GM21381 (cell line): ENCODE results near the gene LRCOL1.

Source experiments
- ATAC-seq: cut with Tn5 transposase; IDR thresholded peaks from one replicate; pipeline ENCODE4 v1.9.1; 2021; ENCODE audit warnings: mild to moderate bottlenecking, moderate library complexity; ENCODE audit not compliant: unreplicated experiment

LRCOL1 gene

DNA sequence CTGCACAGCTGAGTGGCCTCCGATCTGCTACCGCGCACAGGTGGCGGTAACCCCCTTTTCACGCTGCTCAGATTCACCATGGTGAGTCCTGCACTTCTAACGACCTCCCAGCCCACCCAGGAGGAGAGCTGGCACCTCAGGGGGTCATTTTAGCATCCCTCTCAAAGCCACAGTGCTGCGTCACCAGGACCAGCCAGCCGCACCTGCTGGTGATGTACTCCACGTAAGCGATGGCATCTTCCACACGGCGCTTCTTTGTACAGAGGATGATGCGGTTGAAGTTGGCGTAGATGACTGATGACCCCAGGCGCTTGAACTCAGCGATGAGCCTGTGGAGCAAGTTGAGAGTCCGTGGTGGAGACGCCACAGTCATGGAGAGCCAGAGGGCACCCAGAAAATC lies 27.4 kb upstream of the LRCOL1 start:
- ATAC-seq: no peak

DNA sequence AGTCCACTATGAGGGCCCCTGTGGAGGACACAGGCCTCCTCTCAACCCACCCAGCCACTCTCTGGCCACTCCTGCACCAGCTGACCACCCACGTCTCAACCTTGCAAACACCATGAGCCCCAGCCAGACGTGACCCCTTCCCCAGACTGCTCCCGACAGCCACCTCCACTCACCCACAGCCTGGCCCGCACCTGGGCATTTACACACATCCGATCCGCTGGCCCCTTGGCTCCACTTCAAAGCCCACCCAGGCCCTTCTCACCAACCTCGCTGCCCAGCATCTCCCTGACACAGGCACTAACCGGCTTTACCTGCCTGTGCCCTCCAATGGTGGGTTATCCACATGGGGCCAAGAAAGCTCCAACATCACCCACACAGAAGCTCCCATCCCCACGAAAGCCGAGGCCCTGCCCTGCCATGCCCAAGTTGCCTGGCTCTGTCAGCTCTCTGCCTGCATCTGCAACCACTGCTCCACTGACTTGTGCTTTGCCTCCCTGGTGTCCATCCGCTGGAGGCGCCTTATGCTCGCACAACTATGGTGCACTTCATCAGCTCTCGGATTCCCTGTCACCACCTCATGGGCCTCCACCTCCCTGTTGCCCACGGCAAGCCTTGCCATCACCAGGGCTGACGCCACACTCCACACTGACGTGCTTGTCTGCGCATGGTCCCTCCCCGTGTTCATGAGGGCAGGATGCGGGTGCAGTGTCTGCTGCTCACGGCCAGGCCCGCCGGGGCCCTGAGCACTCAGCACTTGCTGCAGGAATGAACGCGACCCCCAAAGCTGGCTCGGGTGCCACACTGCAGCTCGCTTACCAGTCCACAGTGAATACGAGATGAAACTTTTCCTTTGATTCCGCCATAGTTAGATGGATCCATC lies 24.9 kb upstream of the LRCOL1 start:
- no peak for ATAC-seq

DNA sequence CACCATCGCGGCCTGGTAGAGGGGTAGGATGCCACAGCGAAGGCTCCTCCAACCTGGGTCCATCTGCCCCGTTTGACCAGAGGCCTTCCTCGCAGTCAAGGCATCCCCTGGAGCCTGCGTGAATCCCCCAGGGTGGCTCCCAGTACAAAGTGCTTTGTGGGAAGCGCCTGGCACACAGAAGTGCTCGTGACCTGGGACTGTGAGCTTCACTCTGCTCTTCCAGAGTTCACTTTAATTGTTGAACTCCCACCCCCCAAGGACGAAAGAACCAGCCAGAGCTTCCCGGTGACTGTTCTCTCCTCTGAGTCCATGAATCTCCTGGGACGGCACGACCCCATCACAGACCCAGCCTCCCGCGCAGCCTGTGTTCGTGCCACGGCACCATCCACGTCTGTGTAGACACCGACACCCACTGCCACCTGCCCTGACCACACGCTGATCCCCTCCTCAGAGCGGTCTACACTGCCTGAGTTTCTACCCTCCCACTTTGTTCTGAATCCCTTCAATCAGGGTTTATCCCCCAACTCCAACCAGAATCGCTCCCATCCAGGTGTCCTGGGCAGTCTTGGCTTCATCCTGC lies 24.1 kb upstream of the LRCOL1 start:
- ATAC-seq: no peak

DNA sequence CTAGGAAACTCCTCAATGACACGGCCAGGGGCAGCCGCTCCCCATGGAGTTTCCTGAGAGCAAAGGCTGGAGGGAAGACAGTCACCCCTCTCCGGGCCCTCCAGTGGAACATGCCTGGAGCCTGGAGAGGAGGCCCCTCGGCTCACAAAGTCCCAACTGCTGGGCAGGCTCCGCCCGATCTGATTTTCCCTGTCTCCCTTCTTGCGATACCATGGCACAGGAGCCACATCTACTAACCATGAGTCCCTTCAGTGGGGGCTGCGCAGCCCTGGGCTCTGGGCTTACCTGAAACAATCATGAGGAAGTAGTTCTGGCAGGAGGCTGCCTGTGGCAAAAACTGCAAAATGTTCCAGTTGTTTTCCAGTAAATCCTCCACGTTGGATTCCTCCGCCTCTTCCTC lies 23.5 kb upstream of the LRCOL1 start:
- ATAC-seq: no peak

DNA sequence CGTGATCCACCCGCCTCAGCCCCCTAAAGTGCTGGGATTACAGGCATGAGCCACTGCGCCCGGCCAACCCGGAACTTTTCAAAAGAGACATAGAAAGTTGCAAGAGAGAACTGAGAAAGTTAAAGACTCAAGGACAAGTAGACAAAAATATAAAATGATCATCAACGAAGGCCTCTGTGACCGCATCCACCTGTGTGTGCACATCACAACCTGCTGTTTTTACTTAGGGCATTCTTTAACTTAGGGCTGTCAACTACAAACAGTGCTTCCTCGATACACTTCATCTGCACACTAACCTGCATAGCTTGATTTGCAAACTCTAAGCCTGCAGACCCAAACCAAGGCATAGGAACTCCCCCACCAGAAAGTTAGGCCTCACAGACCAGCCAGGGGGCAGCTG lies 23.0 kb upstream of the LRCOL1 start:
- ATAC-seq: no peak

DNA sequence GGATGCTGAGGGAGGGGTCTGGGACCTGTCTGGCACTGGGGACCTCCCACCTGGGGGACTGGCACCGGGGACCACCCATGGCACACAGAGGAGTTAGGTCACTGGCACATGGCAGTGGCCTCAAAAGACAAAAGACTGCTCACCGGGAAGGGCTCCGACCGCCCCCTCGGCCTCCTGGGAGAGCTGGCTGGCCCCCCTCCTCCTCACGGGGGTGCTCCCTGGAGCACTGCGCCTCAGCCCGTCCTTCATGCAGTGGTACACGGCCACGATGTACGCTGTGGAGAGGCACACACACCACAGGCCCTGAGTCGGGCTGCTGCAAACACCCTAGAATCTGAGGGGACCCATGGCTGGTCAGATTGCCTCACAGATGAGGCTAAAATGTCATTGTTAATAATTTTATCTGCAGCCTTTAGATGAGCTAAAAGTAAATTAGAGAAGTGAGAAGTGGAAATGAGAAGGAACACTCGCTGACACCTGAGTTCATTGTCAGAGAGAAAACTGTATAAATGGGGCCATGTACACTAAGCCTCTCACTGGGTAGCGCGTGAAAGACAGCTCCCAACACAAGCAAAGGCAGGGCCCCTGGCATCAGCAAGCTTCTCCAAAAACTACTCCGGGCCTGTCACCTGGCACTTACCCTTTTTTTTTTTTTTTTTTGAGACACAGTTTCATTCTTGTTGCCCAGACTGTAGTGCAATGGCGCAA lies 22.3 kb upstream of the LRCOL1 start:
- ATAC-seq: no peak

DNA sequence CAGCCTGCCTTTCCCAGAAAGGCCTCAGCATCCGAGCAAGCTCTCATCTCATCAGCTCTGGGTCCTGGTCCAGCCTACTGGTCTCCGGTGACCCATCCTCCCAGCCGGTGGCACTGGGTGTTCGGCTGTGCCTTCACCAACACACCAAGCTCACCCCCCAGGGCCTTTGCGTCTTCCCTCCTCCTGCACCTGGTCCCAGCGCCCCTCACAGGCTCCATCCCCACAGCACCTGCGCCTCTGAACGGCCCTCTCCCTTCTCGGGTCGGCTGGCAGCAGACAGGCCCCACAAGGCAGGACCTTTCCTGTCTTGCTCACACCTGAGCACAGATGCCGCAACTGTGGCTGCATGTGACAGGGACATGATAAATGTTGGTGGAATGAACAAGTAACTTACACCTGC lies 21.3 kb upstream of the LRCOL1 start:
- ATAC-seq: no peak

DNA sequence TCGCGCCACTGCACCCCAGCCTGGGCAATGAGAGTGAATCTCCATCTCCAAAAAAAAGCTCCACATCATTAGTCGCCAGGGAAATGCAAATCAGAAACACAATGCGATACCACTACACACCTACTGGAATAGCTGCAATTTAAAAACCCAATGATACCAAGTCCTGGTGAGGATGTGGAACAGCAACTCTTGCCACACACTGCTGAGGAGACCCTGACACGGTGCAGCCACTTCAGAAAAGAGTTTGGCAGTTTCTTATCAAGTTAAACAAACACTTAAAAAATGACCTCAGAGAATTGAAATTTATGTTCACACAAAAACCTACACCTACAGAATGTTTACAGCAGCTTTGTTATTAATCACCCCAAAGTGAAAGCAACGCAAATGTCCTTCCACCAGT lies 20.3 kb upstream of the LRCOL1 start:
- no peak for ATAC-seq

DNA sequence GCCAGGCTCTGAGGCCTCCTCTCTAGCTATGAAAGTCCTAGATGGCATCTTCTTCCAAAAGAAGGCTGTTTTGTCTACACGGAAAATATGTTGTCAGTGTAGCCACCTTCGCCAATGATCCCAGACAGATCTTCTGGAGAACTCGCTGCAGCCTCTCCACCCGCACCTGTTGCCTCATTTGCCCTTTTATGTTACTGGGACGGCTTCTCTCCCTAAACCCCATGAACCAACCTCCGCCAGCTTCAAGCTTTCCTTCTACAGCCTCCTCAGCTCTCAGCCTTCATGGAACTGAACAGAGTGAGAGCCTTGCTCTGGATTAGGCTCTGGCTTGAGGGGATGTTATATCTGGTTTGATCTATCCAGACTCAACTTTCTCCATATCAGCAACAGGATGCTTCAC lies 18.9 kb upstream of the LRCOL1 start:
- no peak for ATAC-seq

DNA sequence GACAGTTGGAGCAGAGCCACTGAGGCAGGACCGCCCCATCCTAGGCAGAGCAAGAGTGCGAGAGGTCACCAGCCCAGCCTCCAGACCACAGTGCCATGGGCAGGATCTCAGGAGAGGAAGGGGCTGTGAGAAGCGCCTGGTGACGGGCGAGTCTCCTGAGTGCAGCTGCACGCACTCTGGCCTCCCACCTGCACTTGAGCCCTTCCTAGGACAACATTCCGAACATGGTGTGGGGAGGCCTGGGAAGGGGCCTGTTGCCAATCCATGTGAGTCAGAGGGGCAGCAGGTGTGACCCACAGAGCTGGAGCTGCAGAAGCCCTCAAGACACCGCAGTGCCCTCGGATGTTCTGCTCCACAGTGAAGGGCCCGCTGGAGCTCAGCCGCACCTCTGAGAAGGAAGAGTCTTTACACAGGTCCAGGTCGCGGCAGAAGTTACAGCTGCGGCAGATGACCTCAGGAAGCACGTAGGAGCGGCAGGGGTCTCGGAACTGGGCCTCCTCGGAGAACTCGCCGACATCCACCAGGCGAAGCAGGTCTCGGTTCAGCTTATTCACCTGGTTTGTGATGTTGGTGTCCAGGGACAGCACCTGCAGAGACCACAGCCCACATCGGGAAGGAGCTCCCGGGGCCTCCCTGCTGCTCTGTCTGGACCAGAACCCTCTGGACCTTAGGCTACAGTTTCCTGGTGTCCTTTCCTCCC lies 15.5 kb upstream of the LRCOL1 start:
- no peak for ATAC-seq

DNA sequence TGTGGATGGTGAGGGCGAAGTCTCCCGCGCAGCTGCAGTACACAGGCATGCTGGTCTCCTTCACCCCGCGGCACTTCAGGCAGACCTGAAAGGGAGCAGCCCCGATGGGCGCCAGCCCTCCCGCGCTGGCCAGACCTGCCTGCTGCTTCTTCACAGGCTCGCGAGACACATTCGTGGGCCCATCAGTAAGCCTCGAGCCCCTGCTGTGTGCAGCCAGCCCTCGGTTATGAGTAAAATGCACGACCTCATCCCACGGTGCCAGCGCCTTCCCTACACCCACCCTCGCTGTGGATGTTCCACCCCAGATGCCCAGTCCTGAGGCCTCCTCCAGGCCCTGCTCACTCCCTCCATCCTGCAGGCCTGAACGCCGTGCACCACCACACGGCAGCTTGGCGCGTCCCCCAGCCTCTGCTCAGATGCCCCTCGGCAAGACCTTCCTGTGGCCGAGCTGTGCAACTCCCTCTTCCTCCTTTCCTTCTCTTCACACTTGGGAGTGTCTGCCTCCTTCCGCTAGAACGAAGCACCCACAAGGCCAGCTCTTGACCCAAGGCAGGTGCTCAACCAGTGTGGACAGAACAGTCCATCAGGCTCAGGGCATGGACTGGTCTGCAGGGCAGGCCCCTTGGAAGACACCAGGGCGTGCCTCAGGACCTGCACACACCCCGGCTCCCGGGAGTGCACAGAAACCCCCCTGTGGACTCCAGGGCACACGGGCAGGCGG lies 14.7 kb upstream of the LRCOL1 start:
- no peak for ATAC-seq

DNA sequence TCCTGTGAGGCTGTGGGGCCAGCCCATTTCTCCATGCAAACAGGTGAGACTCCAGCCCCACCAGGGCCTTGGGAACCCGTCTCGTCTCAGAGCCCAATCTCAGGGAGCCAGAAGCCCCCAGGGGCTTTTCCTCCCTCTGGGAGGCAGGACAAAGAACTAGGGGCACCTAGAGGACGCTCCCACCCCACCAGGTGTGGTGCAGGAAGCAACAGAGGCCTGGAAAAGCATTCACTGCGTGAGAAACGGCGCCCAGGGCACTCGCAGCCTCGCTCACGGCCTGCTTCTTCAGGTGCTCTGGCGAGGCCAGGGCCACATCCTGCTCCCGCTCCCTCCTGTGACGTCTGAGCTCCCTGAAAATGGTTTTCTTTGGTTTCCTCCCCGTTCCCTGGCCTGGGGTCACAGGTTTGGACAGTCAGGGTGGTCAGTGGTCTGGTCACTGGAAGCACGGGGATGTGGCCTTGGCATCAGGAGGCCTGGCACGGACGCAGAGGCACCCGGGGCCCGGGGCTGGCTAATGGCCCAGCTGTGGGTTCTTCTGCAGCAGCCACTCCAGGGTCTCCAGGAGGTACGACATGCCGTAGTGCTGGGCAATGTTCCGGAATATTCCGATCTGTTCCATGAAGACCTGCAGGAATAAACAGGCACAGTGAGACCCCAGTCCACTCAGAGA lies 13.9 kb upstream of the LRCOL1 start:
- ATAC-seq: no peak

DNA sequence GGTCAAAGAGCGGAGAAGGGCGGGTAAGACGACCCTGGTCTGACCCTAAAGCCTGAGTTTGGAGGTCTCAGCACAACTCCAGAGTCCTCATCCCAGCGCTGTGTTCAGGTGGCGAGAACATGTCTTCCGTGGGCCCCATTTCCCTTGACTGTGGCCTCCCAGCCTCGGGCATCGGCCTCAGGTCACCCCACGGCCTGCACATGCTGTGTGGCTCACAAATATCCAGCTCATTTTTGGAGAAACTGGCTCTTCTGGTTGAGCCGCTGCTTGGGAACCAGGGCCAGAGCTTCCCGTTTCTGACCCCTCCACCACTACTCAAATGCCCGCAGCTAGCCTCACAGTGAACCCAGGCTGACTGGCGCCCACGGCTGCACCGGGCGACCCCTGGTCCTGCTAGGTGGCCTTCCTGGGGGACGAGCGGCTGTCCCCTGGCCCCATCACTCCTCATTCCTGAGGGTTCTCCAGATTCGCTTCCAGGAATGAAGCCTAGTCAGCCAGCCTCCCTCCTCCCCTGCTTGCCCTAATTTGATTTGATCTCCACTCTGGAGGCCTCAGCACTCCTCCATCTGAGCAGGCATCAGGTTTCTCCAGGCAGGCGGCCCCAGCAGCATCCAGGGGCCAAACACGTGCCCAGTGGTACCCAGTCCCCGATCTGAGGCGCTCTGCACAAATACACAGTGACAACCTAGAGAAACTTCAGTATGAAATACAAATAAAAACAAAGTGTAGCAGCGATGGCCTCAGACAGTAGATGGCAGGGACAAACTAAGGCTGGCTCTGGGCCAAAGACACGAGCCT lies 12.9 kb upstream of the LRCOL1 start:
- ATAC-seq: no peak

DNA sequence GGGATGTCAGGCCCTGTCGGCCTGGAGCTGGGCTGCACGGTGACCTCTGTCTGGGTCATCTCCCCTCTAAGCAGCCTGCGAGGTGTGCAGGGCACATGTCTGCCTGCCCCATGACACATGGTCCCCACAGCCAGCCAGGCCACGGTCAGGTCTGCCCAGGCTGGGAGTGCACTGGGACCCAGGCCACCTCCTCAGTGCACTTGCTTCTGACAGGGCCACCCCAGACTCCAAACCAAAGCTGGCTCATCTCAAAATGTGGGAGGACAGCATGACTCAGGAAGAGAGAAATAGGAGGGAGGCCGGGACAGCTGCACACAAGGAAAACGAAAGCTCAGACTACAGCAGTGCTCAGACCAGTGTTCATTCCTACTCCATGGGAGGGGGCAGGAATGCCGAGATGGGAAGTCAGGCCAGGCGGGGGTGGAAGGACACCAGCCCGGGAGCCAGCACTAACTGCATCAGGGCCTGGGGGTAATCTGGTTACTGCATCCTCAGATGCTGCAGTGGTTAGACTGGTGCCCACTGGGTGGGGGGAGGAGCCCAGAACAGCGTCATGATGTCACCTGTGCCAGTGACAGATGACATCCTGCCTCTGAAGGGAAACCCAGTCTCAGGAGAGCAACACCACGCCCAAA lies 12.2 kb upstream of the LRCOL1 start:
- ATAC-seq: no peak

DNA sequence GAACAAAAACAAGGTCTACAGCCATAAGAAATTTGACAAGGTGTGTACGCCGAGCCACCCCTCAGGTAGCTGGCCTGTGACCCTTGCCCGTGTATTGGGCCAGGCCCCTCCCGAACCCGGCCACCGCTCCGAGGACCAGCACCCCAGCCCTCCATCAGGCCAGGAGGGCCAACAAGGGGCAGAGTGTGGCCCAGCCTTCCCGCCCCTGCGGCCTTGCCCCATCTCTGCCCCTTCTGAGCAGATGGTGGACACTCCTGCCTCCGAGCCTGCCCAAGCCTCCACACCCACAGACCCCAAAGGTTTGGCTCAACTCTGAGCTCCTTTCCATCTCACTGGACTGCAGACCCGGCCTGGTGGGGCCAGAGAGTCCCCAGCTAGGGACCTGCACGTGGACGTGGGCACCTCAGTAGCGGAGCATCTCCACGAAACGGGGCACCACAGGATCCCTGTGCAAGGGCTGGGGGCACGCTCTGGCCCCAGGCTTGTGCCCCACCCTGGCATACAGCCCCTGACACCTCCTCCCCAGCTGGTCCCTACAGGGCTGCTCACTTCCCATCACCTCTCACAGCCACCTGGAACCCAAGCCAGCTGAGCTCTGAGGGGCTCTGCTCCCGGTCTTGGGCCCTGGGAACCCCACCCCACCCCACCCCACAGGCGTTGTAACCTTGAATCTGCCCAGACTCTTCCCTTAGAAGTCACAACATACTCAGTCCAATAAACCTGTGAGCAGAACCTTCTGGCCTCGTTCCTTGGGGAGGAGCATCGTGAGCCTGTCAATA lies 11.5 kb upstream of the LRCOL1 start:
- ATAC-seq: no peak

DNA sequence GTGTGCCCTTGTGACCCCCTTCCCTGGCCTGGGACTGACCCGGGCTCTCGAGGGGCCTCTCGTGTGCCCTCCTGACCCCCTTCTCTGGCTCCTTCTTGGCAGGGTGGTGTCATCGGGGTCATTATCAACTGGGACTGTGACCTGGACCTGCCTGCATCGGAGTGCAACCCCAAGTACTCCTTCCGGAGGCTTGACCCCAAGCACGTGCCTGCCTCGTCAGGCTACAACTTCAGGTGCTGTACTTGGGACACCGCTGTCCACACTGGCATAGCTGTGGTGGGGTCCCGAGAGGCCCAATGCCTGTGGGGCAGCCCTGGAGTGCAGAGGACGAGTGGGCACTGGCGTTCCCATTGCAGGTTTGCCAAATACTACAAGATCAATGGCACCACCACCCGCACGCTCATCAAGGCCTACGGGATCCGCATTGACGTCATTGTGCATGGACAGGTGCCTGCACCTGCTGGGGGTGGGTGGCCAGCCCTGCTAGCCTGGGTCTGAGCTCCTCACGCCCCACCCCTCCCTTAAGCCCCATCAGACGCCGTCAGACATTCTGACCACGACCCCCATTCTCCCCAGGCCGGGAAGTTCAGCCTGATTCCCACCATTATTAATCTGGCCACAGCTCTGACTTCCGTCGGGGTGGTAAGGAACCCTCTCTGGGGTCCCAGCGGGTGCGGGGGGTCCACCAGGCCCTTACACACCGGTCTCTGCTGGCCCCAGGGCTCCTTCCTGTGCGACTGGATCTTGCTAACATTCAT lies 10.7 kb upstream of the LRCOL1 start:
- no peak for ATAC-seq

DNA sequence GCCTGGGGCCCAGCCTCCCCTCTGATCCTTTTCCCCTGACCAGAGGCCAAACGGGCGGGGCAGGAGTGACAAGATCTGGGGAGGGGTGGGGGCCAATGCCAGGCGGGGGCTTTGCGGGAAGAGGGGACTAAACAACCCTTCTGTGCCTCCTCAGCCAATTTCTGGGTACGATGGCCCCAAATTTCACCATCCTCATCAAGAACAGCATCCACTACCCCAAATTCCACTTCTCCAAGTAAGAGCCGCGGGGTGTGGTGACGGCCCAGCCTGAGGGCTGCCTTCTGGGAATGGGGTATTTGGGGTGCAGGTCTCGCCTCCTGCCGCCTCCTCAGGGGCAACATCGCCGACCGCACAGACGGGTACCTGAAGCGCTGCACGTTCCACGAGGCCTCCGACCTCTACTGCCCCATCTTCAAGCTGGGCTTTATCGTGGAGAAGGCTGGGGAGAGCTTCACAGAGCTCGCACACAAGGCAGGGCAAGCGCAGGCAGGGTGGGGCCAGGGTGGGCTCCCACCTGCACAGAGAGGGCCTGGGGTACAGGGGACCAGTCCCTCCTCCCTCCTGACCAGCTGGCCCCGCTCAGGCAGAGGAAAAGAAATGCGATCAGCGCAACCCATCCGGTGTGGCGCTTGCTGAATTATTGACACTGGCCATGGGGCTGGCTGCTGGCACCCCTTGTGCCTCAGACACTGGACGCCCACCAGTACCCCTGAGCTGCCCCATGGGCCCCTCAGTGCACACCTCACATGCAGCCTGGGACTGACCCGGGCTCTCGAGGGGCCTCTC lies 9.9 kb upstream of the LRCOL1 start:
- no peak for ATAC-seq
